HS-5 (cell line): ENCODE measurements around the gene HOXA2.

Source experiments
- DNase-seq: peaks from one replicate; pipeline ENCODE4 v3.0.0-alpha.2; 2012; ENCODE audit warnings: low read depth

HOXA2 gene

GRCh38 chr7:27111751-27112277 lies 9.3 kb upstream of the HOXA2 start:
- no peak for DNase-seq

- DNase-seq, result no peak
Measured at GRCh38 chr7:27111042-27111750, 8.7 kb upstream of the HOXA2 start.

GRCh38 chr7:27110186-27111031 lies 7.9 kb upstream of the HOXA2 start:
- DNase-seq, result no peak

- no peak for DNase-seq
Measured at GRCh38 chr7:27109466-27110185, 7.1 kb upstream of the HOXA2 start.

GRCh38 chr7:27108390-27109127 lies 6.1 kb upstream of the HOXA2 start:
- DNase-seq, result no peak

GRCh38 chr7:27107391-27108381 lies 5.2 kb upstream of the HOXA2 start:
- no peak for DNase-seq

- no peak for DNase-seq
Measured at GRCh38 chr7:27106901-27107240, 4.4 kb upstream of the HOXA2 start.

- no peak for DNase-seq
Measured at GRCh38 chr7:27106181-27106900, 3.9 kb upstream of the HOXA2 start.

- DNase-seq, result no peak
Measured at GRCh38 chr7:27105301-27106031, 3.0 kb upstream of the HOXA2 start.

GRCh38 chr7:27104341-27105058 lies 2.0 kb upstream of the HOXA2 start:
- DNase-seq, result no peak

- no peak for DNase-seq
Measured at GRCh38 chr7:27103489-27104226, 1.2 kb upstream of the HOXA2 start.

GRCh38 chr7:27101957-27102580 lies 414 bp downstream of the HOXA2 start:
- no peak for DNase-seq

GRCh38 chr7:27101171-27101956 lies 1.1 kb downstream of the HOXA2 start:
- DNase-seq, result no peak

- no peak for DNase-seq
Measured at GRCh38 chr7:27100694-27101170, 1.8 kb downstream of the HOXA2 start.

- DNase-seq, result no peak
Measured at GRCh38 chr7:27099453-27100370, 2.8 kb downstream of the HOXA2 start.
